Stimulated activated memory B cell treated with anti-CD40 and anti-IgM and Interleukin-4, amounts not matched to agents 10 μg/mL and 1 μg/mL and 100 μg/mL, for 72 hours (primary cell): ENCODE measurements around the gene STEAP3.

ENCODE experiments used
- ATAC-seq: fragments of 150-1000 bp; cut with Tn5 transposase; 2 replicates; pipeline ENCODE4 v1.10.0; 2021
- H3K27ac Mint-ChIP-seq: one replicate; pipeline ENCODE4 v1.8.0; 2022; ENCODE audit warnings: mild to moderate bottlenecking, mixed read lengths
- H3K27me3 Mint-ChIP-seq: one replicate; pipeline ENCODE4 v1.8.0; 2022; ENCODE audit warnings: mixed read lengths
- H3K36me3 Mint-ChIP-seq: one replicate; pipeline ENCODE4 v1.8.0; 2022; ENCODE audit warnings: mixed read lengths
- H3K4me1 Mint-ChIP-seq: one replicate; pipeline ENCODE4 v1.8.0; 2022; ENCODE audit warnings: mixed read lengths
- H3K4me3 Mint-ChIP-seq: one replicate; pipeline ENCODE4 v1.8.0; 2022; ENCODE audit warnings: mild to moderate bottlenecking, moderate library complexity, mixed read lengths
- H3K9me3 Mint-ChIP-seq: one replicate; pipeline ENCODE4 v1.8.0; 2022; ENCODE audit warnings: mixed read lengths

The STEAP3 gene

GRCh38 chr2:119192893-119193292 lies 30.7 kb upstream of the STEAP3 start:
- no peak overlapping the region for H3K4me3 Mint-ChIP-seq
- H3K4me1 Mint-ChIP-seq = no peaks in the 10 kb centered on the region
- H3K36me3 Mint-ChIP-seq = no peaks in the 10 kb centered on the region
- no peak overlapping the region for H3K27ac Mint-ChIP-seq
- H3K9me3 Mint-ChIP-seq = peaks cover 8% of the 10 kb centered on the region
- H3K27me3 Mint-ChIP-seq = peaks cover 50% of the 10 kb centered on the region
- no peak for ATAC-seq

DNA sequence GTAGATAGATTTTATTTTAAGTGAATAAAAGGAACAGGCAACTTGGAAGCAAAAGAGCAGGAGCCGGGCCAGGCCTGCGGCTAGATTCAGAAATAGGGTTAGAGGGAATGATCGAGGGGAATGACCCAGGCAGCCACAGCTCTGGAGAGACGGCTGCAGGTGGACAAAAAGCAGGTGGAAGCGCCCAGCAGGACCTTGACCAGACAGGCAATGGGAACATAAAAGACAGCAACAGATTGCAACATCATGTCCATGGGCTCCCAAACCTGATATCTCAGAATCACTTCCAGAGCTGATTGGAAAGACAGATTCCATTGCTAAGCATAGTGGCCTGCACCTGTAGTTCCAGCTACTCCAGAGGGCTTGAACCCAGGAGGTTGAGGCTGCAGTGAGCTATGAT lies 28.6 kb upstream of the STEAP3 start:
- Mint-ChIP-seq H3K27me3 (peaks cover 64% of the 10 kb centered on the region), H3K27ac (no peak overlapping the region), H3K4me3 (no peak overlapping the region), H3K4me1 (no peaks in the 10 kb centered on the region), H3K9me3 (peaks cover 8% of the 10 kb centered on the region), H3K36me3 (no peaks in the 10 kb centered on the region)
- no peak for ATAC-seq

- Mint-ChIP-seq H3K36me3 (no peaks in the 10 kb centered on the region), H3K4me1 (no peaks in the 10 kb centered on the region), H3K27ac (no peak overlapping the region), H3K4me3 (no peak overlapping the region), H3K27me3 (peaks cover 56% of the 10 kb centered on the region), H3K9me3 (peaks cover 8% of the 10 kb centered on the region)
- ATAC-seq = no peak
These were observed 27.7 kb upstream of the STEAP3 start for GRCh38 chr2:119195887-119196286.

- no peaks in the 10 kb centered on the region for H3K4me1 Mint-ChIP-seq
- H3K9me3 Mint-ChIP-seq = peaks cover 8% of the 10 kb centered on the region
- peaks cover 54% of the 10 kb centered on the region for H3K27me3 Mint-ChIP-seq
- H3K4me3 Mint-ChIP-seq = no peak overlapping the region
- no peak for ATAC-seq
- no peaks in the 10 kb centered on the region for H3K36me3 Mint-ChIP-seq
- H3K27ac Mint-ChIP-seq = no peak overlapping the region
These were observed 27.1 kb upstream of the STEAP3 start for GRCh38 chr2:119196301-119197125.

DNA sequence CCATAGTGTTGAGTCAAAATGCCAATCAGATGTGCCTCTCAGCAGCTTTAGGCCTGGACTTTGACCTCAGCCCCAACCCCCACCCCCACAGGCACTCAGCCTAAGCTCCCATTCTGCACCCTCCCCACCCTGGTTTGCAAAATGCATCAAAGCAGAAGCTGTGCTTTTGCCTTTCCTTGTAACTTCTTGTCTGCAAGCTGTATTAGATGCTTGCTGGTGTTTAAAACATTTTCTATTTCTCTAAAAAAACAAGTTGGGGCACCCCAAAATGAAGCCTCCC lies 26.6 kb upstream of the STEAP3 start:
- H3K27ac Mint-ChIP-seq = no peak overlapping the region
- peaks cover 49% of the 10 kb centered on the region for H3K27me3 Mint-ChIP-seq
- ATAC-seq = no peak
- peaks cover 8% of the 10 kb centered on the region for H3K9me3 Mint-ChIP-seq
- H3K36me3 Mint-ChIP-seq = no peaks in the 10 kb centered on the region
- no peak overlapping the region for H3K4me3 Mint-ChIP-seq
- H3K4me1 Mint-ChIP-seq = no peaks in the 10 kb centered on the region

DNA sequence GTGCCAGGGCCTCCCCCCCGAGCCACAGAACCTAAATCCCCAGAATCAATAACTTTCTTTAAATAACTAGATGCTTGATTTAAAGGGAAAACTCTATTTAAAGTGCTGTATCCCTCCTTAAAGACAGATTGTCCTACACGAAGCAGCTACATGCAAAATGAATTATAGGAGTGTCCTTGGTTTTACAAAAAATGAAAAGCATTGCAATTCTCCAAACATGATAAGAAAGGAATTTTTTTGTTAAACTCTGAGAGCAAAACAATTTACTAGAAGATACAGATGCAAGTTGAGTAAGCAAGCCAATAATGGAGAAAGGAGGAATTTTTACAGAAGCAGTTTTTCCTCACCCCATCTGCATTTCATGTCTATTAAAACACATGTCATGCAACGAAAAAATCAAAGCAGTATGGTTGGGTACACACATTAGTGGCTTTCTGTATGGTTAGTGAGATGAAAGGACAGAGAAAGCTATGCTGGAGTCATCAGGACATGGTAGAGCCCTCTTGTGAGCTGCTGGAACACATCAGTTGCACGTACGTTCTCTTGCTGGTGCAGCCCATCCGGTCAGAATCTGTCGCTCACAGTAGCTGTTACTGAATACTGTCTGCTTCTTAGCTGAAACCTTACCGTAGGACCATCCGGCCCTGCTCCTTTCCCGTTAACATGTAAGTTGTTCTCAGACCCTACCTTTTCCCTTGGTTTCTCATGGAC lies 25.9 kb upstream of the STEAP3 start:
- no peak overlapping the region for H3K27ac Mint-ChIP-seq
- H3K9me3 Mint-ChIP-seq = peaks cover 8% of the 10 kb centered on the region
- H3K4me3 Mint-ChIP-seq = no peak overlapping the region
- H3K4me1 Mint-ChIP-seq = no peaks in the 10 kb centered on the region
- ATAC-seq = no peak
- H3K36me3 Mint-ChIP-seq = no peaks in the 10 kb centered on the region
- peaks cover 42% of the 10 kb centered on the region for H3K27me3 Mint-ChIP-seq

- H3K9me3 Mint-ChIP-seq = peaks cover 8% of the 10 kb centered on the region
- no peak overlapping the region for H3K27ac Mint-ChIP-seq
- peaks cover 38% of the 10 kb centered on the region for H3K27me3 Mint-ChIP-seq
- no peak overlapping the region for H3K4me3 Mint-ChIP-seq
- ATAC-seq = no peak
- no peaks in the 10 kb centered on the region for H3K4me1 Mint-ChIP-seq
- no peaks in the 10 kb centered on the region for H3K36me3 Mint-ChIP-seq
These were observed 25.3 kb upstream of the STEAP3 start for GRCh38 chr2:119198240-119198840.

- Mint-ChIP-seq H3K4me3 (no peak overlapping the region), H3K27me3 (peaks cover 16% of the 10 kb centered on the region), H3K4me1 (no peaks in the 10 kb centered on the region), H3K9me3 (no peaks in the 10 kb centered on the region), H3K36me3 (no peaks in the 10 kb centered on the region), H3K27ac (no peak overlapping the region)
- ATAC-seq = no peak
These were observed 21.8 kb upstream of the STEAP3 start for GRCh38 chr2:119201815-119202214.

DNA sequence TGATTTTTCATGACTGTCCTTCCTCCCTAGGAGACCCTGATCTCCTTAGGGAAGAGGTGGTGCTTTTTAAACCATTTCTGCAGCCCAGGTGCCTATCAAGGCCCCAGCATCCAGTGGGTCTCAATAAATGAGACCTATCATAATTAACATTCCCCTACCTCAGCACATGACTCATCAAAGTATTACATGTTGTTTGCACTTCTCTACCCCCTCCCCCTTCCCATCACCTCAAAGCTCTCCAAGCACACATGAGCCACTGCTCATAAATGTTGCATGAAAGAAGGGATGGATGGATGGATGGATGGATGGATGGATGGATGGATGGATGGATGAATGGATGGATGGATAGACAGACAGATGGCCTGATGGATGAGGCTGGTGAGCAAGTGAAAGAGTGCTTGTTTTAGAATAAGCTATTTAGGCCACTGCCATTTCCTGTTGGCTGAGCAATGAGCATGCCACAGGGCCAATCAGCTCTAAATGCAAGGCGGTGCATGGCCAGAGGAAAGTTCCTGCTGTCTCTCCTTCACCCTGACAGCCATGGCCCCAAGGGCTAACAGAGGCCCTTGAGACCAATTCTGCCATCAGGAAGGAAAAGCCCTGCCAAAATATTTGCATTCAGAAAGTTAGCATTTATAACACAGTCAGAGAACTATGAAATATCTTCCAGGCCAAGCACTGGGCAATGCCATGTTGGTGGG lies 20.9 kb upstream of the STEAP3 start:
- Mint-ChIP-seq H3K4me1 (no peaks in the 10 kb centered on the region), H3K27me3 (peaks cover 15% of the 10 kb centered on the region), H3K27ac (no peak overlapping the region), H3K36me3 (no peaks in the 10 kb centered on the region), H3K9me3 (no peaks in the 10 kb centered on the region), H3K4me3 (no peak overlapping the region)
- no peak for ATAC-seq

DNA sequence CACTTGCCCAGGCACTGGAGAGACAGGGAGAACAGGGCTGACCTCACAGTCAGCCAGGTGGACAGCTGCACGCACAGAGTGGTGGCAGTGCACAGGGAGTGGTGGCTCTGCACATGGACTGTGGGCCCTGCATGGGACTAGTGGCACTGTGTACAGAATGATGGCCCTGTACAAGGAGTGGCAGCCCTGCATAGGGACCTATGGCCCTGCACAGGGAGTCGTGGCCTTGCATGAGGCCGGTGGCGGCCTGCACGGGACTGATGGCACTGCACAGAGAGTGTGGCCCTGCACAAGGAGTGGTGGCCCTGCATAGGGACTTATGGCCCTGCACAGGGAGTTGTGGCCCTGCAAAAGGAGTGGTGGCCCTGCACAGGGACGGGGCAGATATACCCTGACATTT lies 19.1 kb upstream of the STEAP3 start:
- H3K27me3 Mint-ChIP-seq = peaks cover 5% of the 10 kb centered on the region
- peak; percentile 9 for ATAC-seq
- no peaks in the 10 kb centered on the region for H3K4me1 Mint-ChIP-seq

GRCh38 chr2:119205001-119205706 lies 18.5 kb upstream of the STEAP3 start:
- Mint-ChIP-seq H3K4me1 (no peaks in the 10 kb centered on the region), H3K4me3 (no peak overlapping the region), H3K27me3 (peaks cover 9% of the 10 kb centered on the region), H3K9me3 (no peaks in the 10 kb centered on the region), H3K36me3 (no peaks in the 10 kb centered on the region), H3K27ac (no peak overlapping the region)
- ATAC-seq = peak; percentile 8

More for the DNA sequence above, 19.1 kb upstream of the STEAP3 start:
- Mint-ChIP-seq H3K4me3 (no peak overlapping the region), H3K36me3 (no peaks in the 10 kb centered on the region), H3K9me3 (no peaks in the 10 kb centered on the region), H3K27ac (no peak overlapping the region)

GRCh38 chr2:119206201-119206600 lies 17.4 kb upstream of the STEAP3 start:
- H3K4me3 Mint-ChIP-seq = no peak overlapping the region
- no peak overlapping the region for H3K27ac Mint-ChIP-seq
- H3K27me3 Mint-ChIP-seq = peaks cover 9% of the 10 kb centered on the region
- no peaks in the 10 kb centered on the region for H3K4me1 Mint-ChIP-seq
- H3K36me3 Mint-ChIP-seq = no peaks in the 10 kb centered on the region
- H3K9me3 Mint-ChIP-seq = no peaks in the 10 kb centered on the region
- no peak for ATAC-seq

DNA sequence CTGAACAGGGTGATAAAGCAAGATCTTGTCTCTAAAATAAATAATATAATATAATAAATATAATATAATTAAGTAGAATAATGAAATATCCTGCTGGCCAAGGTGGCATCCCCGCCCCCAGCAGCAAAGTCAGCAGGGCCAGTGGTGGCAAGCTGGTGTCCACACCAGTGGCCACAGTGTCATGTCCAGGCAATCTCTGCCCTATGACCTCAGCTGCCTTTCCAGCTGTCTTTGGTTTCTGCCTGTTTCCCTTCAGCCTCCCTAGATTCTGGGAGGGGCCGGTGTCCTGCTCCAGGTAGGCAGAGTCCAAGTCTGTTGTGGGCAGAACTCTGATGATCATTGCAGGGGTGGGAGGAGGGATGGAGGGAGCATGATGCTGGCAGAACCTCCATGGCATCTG lies 16.2 kb upstream of the STEAP3 start:
- no peak overlapping the region for H3K27ac Mint-ChIP-seq
- ATAC-seq = no peak
- no peak overlapping the region for H3K4me3 Mint-ChIP-seq
- H3K36me3 Mint-ChIP-seq = no peaks in the 10 kb centered on the region
- peaks cover 16% of the 10 kb centered on the region for H3K27me3 Mint-ChIP-seq
- H3K4me1 Mint-ChIP-seq = no peaks in the 10 kb centered on the region
- no peaks in the 10 kb centered on the region for H3K9me3 Mint-ChIP-seq

- Mint-ChIP-seq H3K9me3 (no peaks in the 10 kb centered on the region), H3K27me3 (peaks cover 20% of the 10 kb centered on the region)
These were observed 14.8 kb upstream of the STEAP3 start for GRCh38 chr2:119208791-119209203.

More at GRCh38 chr2:119208791-119209203, 14.8 kb upstream of the STEAP3 start:
- H3K4me1 Mint-ChIP-seq = no peaks in the 10 kb centered on the region
- H3K36me3 Mint-ChIP-seq = no peaks in the 10 kb centered on the region
- H3K4me3 Mint-ChIP-seq = no peak overlapping the region
- ATAC-seq = no peak
- no peak overlapping the region for H3K27ac Mint-ChIP-seq
